CD14-positive monocyte (primary cell): ENCODE data around the gene PLPPR3. TPM values are rescaled to one million over a fixed set of nuclear protein-coding genes. Genes with fewer than 3 reads are reported as not detected.

Source experiments
- DNase-seq, 3 donors: peaks; one replicate each; pipeline ENCODE4 v3.0.0-alpha.2; 2011 to 2022
- H2AFZ ChIP-seq: 2 replicates; pipeline ENCODE4 v1.6.0; 2012; ENCODE audit warnings: mild to moderate bottlenecking, low read depth, low read length, inconsistent platforms; ENCODE audit not compliant: insufficient read depth, poor library complexity, severe bottlenecking
- H3K27ac ChIP-seq, 2 donors: 1 replicate in 1 of 2; 2 replicates in 1 of 2; pipeline ENCODE4 v1.5.1; 2012 to 2013; ENCODE audit warnings: low read length in 2 of 2, control low read depth in 1 of 2, inconsistent platforms in 1 of 2, low read depth in 1 of 2, mild to moderate bottlenecking in 1 of 2
- H3K27me3 ChIP-seq, 2 donors: one replicate each; pipeline versions ENCODE4 v1.6.0 to v1.6.1; 2011 to 2013; ENCODE audit warnings: low read length in 2 of 2; ENCODE audit not compliant: control insufficient read depth in 2 of 2, insufficient read depth in 2 of 2
- H3K36me3 ChIP-seq, 2 donors: replicated peaks in 1 of 2; 1 replicate in 1 of 2; 2 replicates in 1 of 2; pipeline versions ENCODE4 v1.5.1 to v1.6.1; 2012 to 2013; ENCODE audit warnings: low read length in 2 of 2, control low read depth in 1 of 2, inconsistent platforms in 1 of 2, mild to moderate bottlenecking in 1 of 2; ENCODE audit not compliant: insufficient read depth in 2 of 2, control insufficient read depth in 1 of 2
- H3K4me1 ChIP-seq, 2 donors: 1 replicate in 1 of 2; 2 replicates in 1 of 2; pipeline versions ENCODE4 v1.5.1 to v1.6.1; 2012 to 2013; ENCODE audit warnings: low read length in 2 of 2, control low read depth in 1 of 2, inconsistent platforms in 1 of 2, mild to moderate bottlenecking in 1 of 2, moderate library complexity in 1 of 2; ENCODE audit not compliant: insufficient read depth in 2 of 2, control insufficient read depth in 1 of 2
- H3K4me2 ChIP-seq: replicated peaks from 2 replicates; pipeline ENCODE3; 2012; ENCODE audit warnings: low read length, moderate library complexity, mild to moderate bottlenecking; ENCODE audit not compliant: poor library complexity, severe bottlenecking; ENCODE audit errors: extremely low read depth
- H3K4me3 ChIP-seq, 3 experiments: fragments of 200-600 bp in 1 of 3; sonication (generic) in 1 of 3; replicated peaks in 1 of 3; 1 replicate in 2 of 3; 2 replicates in 1 of 3; pipeline ENCODE4 v1.5.1; 2011 to 2013; ENCODE audit warnings: low read length in 3 of 3, mild to moderate bottlenecking in 3 of 3, control low read depth in 2 of 3, low read depth in 2 of 3, inconsistent platforms in 1 of 3, moderate library complexity in 1 of 3
- H3K79me2 ChIP-seq: 2 replicates; pipeline ENCODE4 v1.6.0; 2012; ENCODE audit warnings: mild to moderate bottlenecking, control low read depth, inconsistent platforms, low read length, moderate library complexity; ENCODE audit not compliant: insufficient read depth
- H3K9ac ChIP-seq: 2 replicates; pipeline ENCODE4 v1.6.0; 2017; ENCODE audit warnings: low read length, mild to moderate bottlenecking; ENCODE audit not compliant: insufficient read depth, poor library complexity, severe bottlenecking
- H3K9me3 ChIP-seq, 2 donors: replicated peaks in 1 of 2; 1 replicate in 1 of 2; 2 replicates in 1 of 2; pipeline versions ENCODE4 v1.5.1 to v1.6.1; 2012 to 2013; ENCODE audit warnings: low read length in 2 of 2, control low read depth in 1 of 2; ENCODE audit not compliant: control insufficient read depth in 1 of 2, insufficient read depth in 1 of 2
- H4K20me1 ChIP-seq: 2 replicates; pipeline ENCODE4 v1.6.0; 2012; ENCODE audit warnings: mild to moderate bottlenecking, low read length, control low read depth, moderate library complexity; ENCODE audit not compliant: insufficient read depth
- H3K27ac Mint-ChIP-seq, 7 donors: one replicate each; pipeline ENCODE4 v1.8.0; 2020; ENCODE audit warnings: mild to moderate bottlenecking in 7 of 7, mixed read lengths in 7 of 7, moderate library complexity in 6 of 7, inconsistent platforms in 2 of 7
- H3K27me3 Mint-ChIP-seq, 3 donors: one replicate each; pipeline ENCODE4 v1.8.0; 2021 to 2022; ENCODE audit warnings: low read depth in 3 of 3, mild to moderate bottlenecking in 3 of 3, mixed read lengths in 3 of 3, moderate library complexity in 3 of 3, inconsistent platforms in 1 of 3
- H3K36me3 Mint-ChIP-seq, 2 donors: one replicate each; pipeline ENCODE4 v1.8.0; 2020; ENCODE audit warnings: mixed read lengths in 2 of 2, inconsistent platforms in 1 of 2, mild to moderate bottlenecking in 1 of 2
- H3K4me1 Mint-ChIP-seq: one replicate; pipeline ENCODE4 v1.8.0; 2020; ENCODE audit warnings: mild to moderate bottlenecking, mixed read lengths
- H3K4me3 Mint-ChIP-seq, 2 donors: one replicate each; pipeline ENCODE4 v1.8.0; 2020; ENCODE audit warnings: mild to moderate bottlenecking in 2 of 2, mixed read lengths in 2 of 2, moderate library complexity in 1 of 2
- H3K9me3 Mint-ChIP-seq, 7 donors: one replicate each; pipeline ENCODE4 v1.8.0; 2020 to 2022; ENCODE audit warnings: mixed read lengths in 7 of 7, mild to moderate bottlenecking in 6 of 7, moderate library complexity in 6 of 7, inconsistent platforms in 2 of 7
- CTCF ChIP-seq: fragments of 200-600 bp; IDR thresholded peaks from one replicate; pipeline ENCODE4 v1.8.0; 2022; ENCODE audit warnings: antibody characterized with exemption, mild to moderate bottlenecking
- WGBS: methylation state at CpG from one replicate; pipeline ENCODE4 v1.1.5; 2013; ENCODE audit warnings: missing lambda C conversion rate; ENCODE audit not compliant: insufficient coverage; 5-methylcytosine and 5-hydroxymethylcytosine counted together
- intact Hi-C, 2 donors: fragments of 100-400 bp; cut with micrococcal nuclease; formaldehyde crosslinking; loops; one replicate each; pipeline versions ENCODE4 v1.15.0 to v1.15.1; 2023
- polyA plus RNA-seq, 3 donors: library from polyadenylated mRNA; depleted of rRNA in 1 of 3; unstranded in 2 of 3; stranded (reverse) in 1 of 3; fragments of 300-500 nt in 2 of 3; fragments of >200 nt in 1 of 3; fragmentation: Illumina TruSeq in 2 of 3; gene quantifications; 1 replicate in 2 of 3; 2 replicates in 1 of 3; pipeline ENCODE4 v1.2.3, GENCODE V29; 2012 to 2021

Gene PLPPR3
- polyA plus RNA-seq, 3 donors = 1.2 TPM; not detected in 2

- H3K9me3 Mint-ChIP-seq = peaks cover 0 to 1% (median 0%) of the 10 kb centered on the region in 7 donors
- no peaks in the 10 kb centered on the region for H3K9me3 ChIP-seq
- TF ChIP-seq CTCF = no peak
- H3K4me3 ChIP-seq = no peak overlapping the region
- no peaks in the 10 kb centered on the region for H3K79me2 ChIP-seq
- intact Hi-C loops = loop anchor here in 1 of 2 donors (10.0 kb wide), 1 partner anchor 376 kb away; the partner anchor contains the start of genes ATP5F1D and MIDN
- H3K27me3 ChIP-seq = peaks cover 0 to 11% of the 10 kb centered on the region in 2 donors
- DNase-seq = no peak
- H4K20me1 ChIP-seq = peaks cover 63% of the 10 kb centered on the region
- peaks cover 11% of the 10 kb centered on the region for H3K4me1 Mint-ChIP-seq
- no peak overlapping the region for H2AFZ ChIP-seq
- H3K4me3 Mint-ChIP-seq = no peak overlapping the region
- H3K36me3 Mint-ChIP-seq = peaks cover 29 to 44% of the 10 kb centered on the region in 2 donors
- no peak overlapping the region for H3K27ac ChIP-seq
- H3K4me2 ChIP-seq = no peak overlapping the region
- peaks cover 0 to 5% (median 2%) of the 10 kb centered on the region in 3 donors for H3K27me3 Mint-ChIP-seq
- H3K9ac ChIP-seq = no peak overlapping the region
- H3K36me3 ChIP-seq = peaks cover 10 to 18% of the 10 kb centered on the region in 2 donors
- H3K4me1 ChIP-seq = peaks cover 14 to 16% of the 10 kb centered on the region in 2 donors
- WGBS = 95% methylated on average over 28 of the region's 34 CpGs
- H3K27ac Mint-ChIP-seq = no peak overlapping the region
Observed at GRCh38 chr19:868458-869244, 46.9 kb upstream of the PLPPR3 start.

- Histone ChIP-seq H3K36me3 (peaks cover 10 to 18% of the 10 kb centered on the region in 2 donors), H3K27me3 (peaks cover 0 to 11% of the 10 kb centered on the region in 2 donors), H3K27ac (no peak overlapping the region), H2AFZ (no peak overlapping the region), H3K4me3 (no peak overlapping the region), H4K20me1 (peaks cover 66% of the 10 kb centered on the region), H3K4me1 (peaks cover 21 to 23% of the 10 kb centered on the region in 2 donors), H3K9ac (no peak overlapping the region), H3K9me3 (no peaks in the 10 kb centered on the region), H3K79me2 (no peaks in the 10 kb centered on the region), H3K4me2 (no peak overlapping the region)
- intact Hi-C loops = loop anchor here in 1 of 2 donors (10.0 kb wide), 1 partner anchor 377 kb away; the partner anchor contains the start of genes ATP5F1D and MIDN
- peaks cover 17% of the 10 kb centered on the region for H3K4me1 Mint-ChIP-seq
- H3K9me3 Mint-ChIP-seq = peaks cover 0 to 2% (median 0%) of the 10 kb centered on the region in 7 donors
- no peak overlapping the region for H3K4me3 Mint-ChIP-seq
- peaks cover 29 to 44% of the 10 kb centered on the region in 2 donors for H3K36me3 Mint-ChIP-seq
- no peak for TF ChIP-seq CTCF
- WGBS = 93% methylated on average over 36 of the region's 39 CpGs
- no peak overlapping the region for H3K27ac Mint-ChIP-seq
- no peak for DNase-seq
- H3K27me3 Mint-ChIP-seq = peaks cover 0 to 5% (median 2%) of the 10 kb centered on the region in 3 donors
Observed at GRCh38 chr19:867855-868457, 46.2 kb upstream of the PLPPR3 start.
